ENCODE results near the gene SNAPC5. TPM values are rescaled to one million over a fixed set of nuclear protein-coding genes. Genes with fewer than 3 reads are reported as not detected.

The SNAPC5 gene
- total and polyA plus RNA-seq, 2 of the 8 experiments (the other 6 are each of a cell fraction or from before 2014, with no cell fraction given), result 18.7 to 23.1 TPM

- peaks cover 0 to 4% of the 10 kb centered on the region in 2 experiments for H4K20me1 ChIP-seq (replicated peaks in 1 of 2; ENCODE audit: control insufficient read depth in 1 of 2, insufficient read depth in 2 of 2, low read length in 2 of 2)
- no peak overlapping the region for H3K9ac ChIP-seq (replicated peaks in 1 of 4; ENCODE audit: extremely low read depth in 1 of 4, low read depth in 3 of 4, low read length in 3 of 4)
- H2BK12ac ChIP-seq (ENCODE audit: low read depth, low read length), result no peak overlapping the region
- no peak overlapping the region for H3K18ac ChIP-seq (ENCODE audit: extremely low read depth, low read length)
- no peak overlapping the region for H3K4me3 ChIP-seq (ENCODE audit: extremely low read depth in 1 of 4, insufficient read depth in 2 of 4, low read depth in 3 of 4, low read length in 4 of 4)
- H4K91ac ChIP-seq (replicated peaks; ENCODE audit: insufficient read length, low read length), result no peak overlapping the region
- DNase-seq (ENCODE audit: low read depth in 1 of 2, low spot score in 2 of 2), result no peak
- H2BK15ac ChIP-seq (ENCODE audit: low read length), result no peak overlapping the region
- no peak overlapping the region for H2AFZ ChIP-seq (ENCODE audit: low read length)
- H3K27ac ChIP-seq (ENCODE audit: low read depth, low read length), result no peak overlapping the region
- no peak for FAIRE-seq
- 86% methylated on average over 3 of the region's 3 CpGs; no CpG with 5 or more reads in 1 of the 2 experiments for WGBS, 2 experiments (ENCODE audit: extremely low coverage in 1 of 2, insufficient coverage in 1 of 2, insufficient read length in 1 of 2, insufficient replicate concordance in 2 of 2, low coverage in 1 of 2, low lambda C conversion rate in 2 of 2, missing lambda C conversion rate in 1 of 2)
- H3K36me3 ChIP-seq (ENCODE audit: control insufficient read depth in 2 of 4, insufficient read depth in 4 of 4, low read length in 3 of 4), result peaks cover 42 to 72% (median 53%) of the 10 kb centered on the region in 4 experiments
- H4K8ac ChIP-seq (ENCODE audit: extremely low read depth, insufficient read depth, low read length), result no peak overlapping the region
- peaks cover 9% of the 10 kb centered on the region; the same call in 1 of the 2 replicates for H3K23me2 ChIP-seq (ENCODE audit: low read depth, low read length)
- H3K4me2 ChIP-seq (ENCODE audit: insufficient read depth in 1 of 2, low read depth in 2 of 2, low read length in 2 of 2), result no peak overlapping the region
- no peak overlapping the region for H4K5ac ChIP-seq (ENCODE audit: insufficient read length, low read depth, low read length)
- no peak overlapping the region for H3K23ac ChIP-seq (ENCODE audit: insufficient read length)
- H3K79me2 ChIP-seq (ENCODE audit: control insufficient read depth in 1 of 2, insufficient read depth in 2 of 2, low read length in 2 of 2), result peaks cover 9 to 25% of the 10 kb centered on the region in 2 experiments
- no peak overlapping the region for H3K14ac ChIP-seq (ENCODE audit: insufficient read length)
- no peak overlapping the region for H3K4ac ChIP-seq (replicated peaks; ENCODE audit: insufficient read length, low read depth, low read length)
- ChIA-PET POLR2A (ENCODE audit: partially characterized antibody) (interaction anchor here (0.7 to 6.5 kb wide), 35 partner anchors 8 to 354 kb away, joined by 3 to 64 read pairs (median 4); partner anchors contain the start of genes DIS3L, LCTL, MAP2K1 and RPL4), CTCF (ENCODE audit: partially characterized antibody) (interaction anchor here (0.6 to 4.6 kb wide), 26 partner anchors 8 to 962 kb away, joined by 3 to 44 read pairs (median 4); partner anchors contain the start of gene MAP2K1)
- peaks cover 5 to 10% (median 7%) of the 10 kb centered on the region in 4 experiments; a peak in 5 of 7 replicates for H3K4me1 ChIP-seq (replicated peaks in 1 of 4; ENCODE audit: control insufficient read depth in 3 of 4, insufficient read depth in 4 of 4, low read length in 3 of 4)
- no peak overlapping the region for H2BK120ac ChIP-seq (replicated peaks; ENCODE audit: low read depth, low read length)
- no peaks in the 10 kb centered on the region for H3K9me3 ChIP-seq (ENCODE audit: insufficient read depth in 2 of 2, low read depth in 1 of 2, low read length in 1 of 2)
- no peak overlapping the region for H3K56ac ChIP-seq (replicated peaks; ENCODE audit: insufficient read length, low read depth, low read length)
- no peak overlapping the region for H2BK20ac ChIP-seq (ENCODE audit: low read length)
- H3K79me1 ChIP-seq (ENCODE audit: low read depth, low read length), result no peaks in the 10 kb centered on the region
- no peaks in the 10 kb centered on the region for H3K27me3 ChIP-seq (replicated peaks in 1 of 4; ENCODE audit: control insufficient read depth in 3 of 4, extremely low read depth in 1 of 4, insufficient read depth in 3 of 4, low read length in 3 of 4)
- H2AK5ac ChIP-seq (ENCODE audit: low read depth, low read length), result no peak overlapping the region
- H2BK5ac ChIP-seq (ENCODE audit: low read depth, low read length), result no peak overlapping the region
- TF ChIP-seq RAD21 (IDR thresholded peaks at IDR 0.05 in 1 of 2, conservative IDR thresholded peaks at IDR 0.05 in 1 of 2; ENCODE audit: low read depth in 2 of 2, low read length in 2 of 2) (peak in 1 of 2 experiments; percentile 35; a peak in 2 of 4 replicates), MAX (IDR thresholded peaks at IDR 0.05) (no peak), CTCF (IDR thresholded peaks at IDR 0.05; ENCODE audit: control extremely low read depth in 1 of 3, insufficient read depth in 1 of 3, low read depth in 1 of 3, low read length in 3 of 3) (peak in 1 of 3 experiments; percentile 23; a peak in 2 of 4 replicates), CBX8 (IDR thresholded peaks at IDR 0.05; ENCODE audit: borderline replicate concordance, low read depth, low read length) (no peak), PHF8 (conservative IDR thresholded peaks at IDR 0.05; ENCODE audit: low read depth, low read length) (no peak)
These were observed 1.2 kb upstream of the SNAPC5 start for GRCh38 chr15:66498501-66499386.
